GM08714 (cell line): ENCODE data around the gene BPIFB1.

Experiments used
- H3K4me3 ChIP-seq: fragments of 200-500 bp; sonication (Bioruptor generic); 2 replicates; pipeline ENCODE4 v1.5.1; 2014; ENCODE audit warnings: mild to moderate bottlenecking, low read length, inconsistent platforms
- ZNF274 ChIP-seq: IDR thresholded peaks from 2 replicates; pipeline ENCODE4 v1.6.1; 2012; ENCODE audit warnings: mild to moderate bottlenecking, low read depth, low read length

BPIFB1 gene

GRCh38 chr20:33298391-33298790 lies 15.4 kb downstream of the BPIFB1 start:
- no peak overlapping the region for H3K4me3 ChIP-seq
- no peak for TF ChIP-seq ZNF274

GRCh38 chr20:33299111-33299603 lies 16.1 kb downstream of the BPIFB1 start:
- TF ChIP-seq ZNF274, result no peak
- H3K4me3 ChIP-seq, result no peak overlapping the region

- TF ChIP-seq ZNF274, result no peak
- no peak overlapping the region for H3K4me3 ChIP-seq
These were observed 18.3 kb downstream of the BPIFB1 start for GRCh38 chr20:33301192-33301930.

GRCh38 chr20:33303595-33303994 lies 20.6 kb downstream of the BPIFB1 start:
- TF ChIP-seq ZNF274, result no peak
- no peak overlapping the region for H3K4me3 ChIP-seq

- no peak overlapping the region for H3K4me3 ChIP-seq
- no peak for TF ChIP-seq ZNF274
These were observed 21.0 kb downstream of the BPIFB1 start for GRCh38 chr20:33304046-33304445.

- H3K4me3 ChIP-seq, result no peak overlapping the region
- no peak for TF ChIP-seq ZNF274
These were observed 22.6 kb downstream of the BPIFB1 start for GRCh38 chr20:33305589-33306057.

- H3K4me3 ChIP-seq, result no peak overlapping the region
- no peak for TF ChIP-seq ZNF274
These were observed 23.2 kb downstream of the BPIFB1 start for GRCh38 chr20:33306228-33306627.

GRCh38 chr20:33306807-33307206 lies 23.8 kb downstream of the BPIFB1 start:
- no peak for TF ChIP-seq ZNF274

GRCh38 chr20:33308668-33309067 lies 25.7 kb downstream of the BPIFB1 start:
- no peak overlapping the region for H3K4me3 ChIP-seq
- no peak for TF ChIP-seq ZNF274

More at GRCh38 chr20:33306807-33307206, 23.8 kb downstream of the BPIFB1 start:
- H3K4me3 ChIP-seq, result no peak overlapping the region

- TF ChIP-seq ZNF274, result no peak
- no peak overlapping the region for H3K4me3 ChIP-seq
These were observed 26.6 kb downstream of the BPIFB1 start for GRCh38 chr20:33309631-33310030.

- no peak for TF ChIP-seq ZNF274
- no peak overlapping the region for H3K4me3 ChIP-seq
These were observed 27.4 kb downstream of the BPIFB1 start for GRCh38 chr20:33310327-33310899.

GRCh38 chr20:33311011-33311410 lies 28.0 kb downstream of the BPIFB1 start:
- H3K4me3 ChIP-seq, result no peak overlapping the region
- no peak for TF ChIP-seq ZNF274

GRCh38 chr20:33311996-33312395 lies 29.0 kb downstream of the BPIFB1 start:
- no peak overlapping the region for H3K4me3 ChIP-seq
- TF ChIP-seq ZNF274, result no peak

GRCh38 chr20:33312583-33312982 lies 29.6 kb downstream of the BPIFB1 start:
- TF ChIP-seq ZNF274, result no peak
- no peak overlapping the region for H3K4me3 ChIP-seq

GRCh38 chr20:33313686-33314314 lies 30.8 kb downstream of the BPIFB1 start:
- TF ChIP-seq ZNF274, result no peak
- H3K4me3 ChIP-seq, result no peak overlapping the region
